Measurements from ENCODE around the gene CTNNA3. TPM values are rescaled to one million over a fixed set of nuclear protein-coding genes. Genes with fewer than 3 reads are reported as not detected.

The CTNNA3 gene
- total RNA-seq, 1 donor from 2014 or later: not detected

- DNase-seq (ENCODE audit: low read depth) (peak; percentile 18), FAIRE-seq (no peak)
- Histone ChIP-seq H3K4me3 (ENCODE audit: low read depth, low read length) (no peak overlapping the region), H3K36me3 (ENCODE audit: control insufficient read depth, insufficient read depth, low read length) (no peaks in the 10 kb centered on the region), H3K27me3 (ENCODE audit: control insufficient read depth, insufficient read depth, low read length) (no peaks in the 10 kb centered on the region)
- peak; percentile 9 for TF ChIP-seq CTCF (IDR thresholded peaks at IDR 0.05; ENCODE audit: insufficient read depth, low read length, severe bottlenecking)
Measured at GRCh38 chr10:66455304-66455703, 1240.7 kb downstream of the CTNNA3 start.

GRCh38 chr10:66440568-66440967, 1255.4 kb downstream of the CTNNA3 start:
- FAIRE-seq (no peak), DNase-seq (ENCODE audit: low read depth) (no peak)
- H3K36me3 ChIP-seq (ENCODE audit: control insufficient read depth, insufficient read depth, low read length): no peaks in the 10 kb centered on the region
- no peak overlapping the region for H3K4me3 ChIP-seq (ENCODE audit: low read depth, low read length)
- no peak for TF ChIP-seq CTCF (IDR thresholded peaks at IDR 0.05; ENCODE audit: insufficient read depth, low read length, severe bottlenecking)
- no peaks in the 10 kb centered on the region for H3K27me3 ChIP-seq (ENCODE audit: control insufficient read depth, insufficient read depth, low read length)

- Histone ChIP-seq H3K36me3 (ENCODE audit: control insufficient read depth, insufficient read depth, low read length) (no peaks in the 10 kb centered on the region), H3K27me3 (ENCODE audit: control insufficient read depth, insufficient read depth, low read length) (no peaks in the 10 kb centered on the region), H3K4me3 (ENCODE audit: low read depth, low read length) (no peak overlapping the region)
- FAIRE-seq: peak; percentile 7
- TF ChIP-seq CTCF (IDR thresholded peaks at IDR 0.05; ENCODE audit: insufficient read depth, low read length, severe bottlenecking): no peak
- DNase-seq (ENCODE audit: low read depth): no peak
Measured at GRCh38 chr10:66414943-66415342, 1281.1 kb downstream of the CTNNA3 start.

GRCh38 chr10:66405566-66405965, 1290.4 kb downstream of the CTNNA3 start:
- no peaks in the 10 kb centered on the region for H3K36me3 ChIP-seq (ENCODE audit: control insufficient read depth, insufficient read depth, low read length)
- H3K4me3 ChIP-seq (ENCODE audit: low read depth, low read length): no peak overlapping the region
- no peak for TF ChIP-seq CTCF (IDR thresholded peaks at IDR 0.05; ENCODE audit: insufficient read depth, low read length, severe bottlenecking)
- FAIRE-seq: no peak
- no peaks in the 10 kb centered on the region for H3K27me3 ChIP-seq (ENCODE audit: control insufficient read depth, insufficient read depth, low read length)
- DNase-seq (ENCODE audit: low read depth): peak; percentile 33

- H3K4me3 ChIP-seq (ENCODE audit: low read depth, low read length): no peak overlapping the region
- no peaks in the 10 kb centered on the region for H3K36me3 ChIP-seq (ENCODE audit: control insufficient read depth, insufficient read depth, low read length)
- no peak for DNase-seq (ENCODE audit: low read depth)
- TF ChIP-seq CTCF (IDR thresholded peaks at IDR 0.05; ENCODE audit: insufficient read depth, low read length, severe bottlenecking): no peak
- FAIRE-seq: no peak
- no peaks in the 10 kb centered on the region for H3K27me3 ChIP-seq (ENCODE audit: control insufficient read depth, insufficient read depth, low read length)
Measured at GRCh38 chr10:66398669-66399068, 1297.3 kb downstream of the CTNNA3 start.

GRCh38 chr10:66394342-66395063, 1301.5 kb downstream of the CTNNA3 start:
- Histone ChIP-seq H3K27me3 (ENCODE audit: control insufficient read depth, insufficient read depth, low read length) (no peaks in the 10 kb centered on the region), H3K36me3 (ENCODE audit: control insufficient read depth, insufficient read depth, low read length) (no peaks in the 10 kb centered on the region), H3K4me3 (ENCODE audit: low read depth, low read length) (no peak overlapping the region)
- TF ChIP-seq CTCF (IDR thresholded peaks at IDR 0.05; ENCODE audit: insufficient read depth, low read length, severe bottlenecking): no peak
- DNase-seq (ENCODE audit: low read depth): no peak
- FAIRE-seq: no peak
